ENCODE results near the gene RAD51B.
"Not testable (repeated sequence)": the region's sequence is repeated elsewhere in the genome, so short reads cannot be mapped to it uniquely, and the experiment has no call there.

The RAD51B gene

GRCh38 chr14:68426661-68427549 is 607.3 kb downstream of the RAD51B start:
- DNase-seq, result no peak

GRCh38 chr14:68427550-68427890 is 607.9 kb downstream of the RAD51B start:
- DNase-seq, result no peak

- DNase-seq, result not testable (repeated sequence)
These were observed 609.3 kb downstream of the RAD51B start for GRCh38 chr14:68428900-68429299.

- DNase-seq, result not testable (repeated sequence)
These were observed 614.6 kb downstream of the RAD51B start for GRCh38 chr14:68434173-68434572.

GRCh38 chr14:68435631-68436030 is 616.1 kb downstream of the RAD51B start:
- not testable (repeated sequence) for DNase-seq

GRCh38 chr14:68439676-68440075 is 620.1 kb downstream of the RAD51B start:
- DNase-seq, result no peak

GRCh38 chr14:68440820-68441219 is 621.2 kb downstream of the RAD51B start:
- peak; percentile 42 for DNase-seq

- DNase-seq, result no peak
These were observed 622.0 kb downstream of the RAD51B start for GRCh38 chr14:68441542-68441941.

GRCh38 chr14:68442828-68443629 is 623.5 kb downstream of the RAD51B start:
- DNase-seq, result no peak

- DNase-seq, result peak; percentile 21
These were observed 625.0 kb downstream of the RAD51B start for GRCh38 chr14:68444449-68445168.

GRCh38 chr14:68446243-68447040 is 626.9 kb downstream of the RAD51B start:
- DNase-seq, result no peak

- DNase-seq, result no peak
These were observed 628.1 kb downstream of the RAD51B start for GRCh38 chr14:68447581-68448251.

- DNase-seq, result peak; percentile 32
These were observed 628.8 kb downstream of the RAD51B start for GRCh38 chr14:68448252-68448902.

GRCh38 chr14:68449561-68450181 is 630.1 kb downstream of the RAD51B start:
- no peak for DNase-seq

- no peak for DNase-seq
These were observed 631.0 kb downstream of the RAD51B start for GRCh38 chr14:68450391-68451120.

GRCh38 chr14:68451696-68452373 is 632.3 kb downstream of the RAD51B start:
- no peak for DNase-seq

GRCh38 chr14:68458253-68458652 is 638.7 kb downstream of the RAD51B start:
- no peak for DNase-seq

GRCh38 chr14:68458840-68459469 is 639.4 kb downstream of the RAD51B start:
- peak; percentile 68 for DNase-seq

All from HCEC 1CT (cell line).